GM23338 (cell line): ENCODE data around the gene WNT10A. TPM values are rescaled to one million over a fixed set of nuclear protein-coding genes. Genes with fewer than 3 reads are reported as not detected.
"Not testable (repeated sequence)": the region's sequence is repeated elsewhere in the genome, so short reads cannot be mapped to it uniquely, and the experiment has no call there.

Experiments used
- ATAC-seq: fragments of 200-7000 bp; cut with Tn5 transposase; 3 replicates; pipeline ENCODE4 v1.9.1; 2020
- DNase-seq: peaks from one replicate; pipeline ENCODE4 v3.0.0-alpha.2; 2015; ENCODE audit warnings: low spot score
- H2AFZ ChIP-seq: fragments of 200-600 bp; sonication (generic); 2 replicates; pipeline ENCODE4 v1.8.0; 2016; ENCODE audit warnings: antibody characterized with exemption, mild to moderate bottlenecking, moderate library complexity
- H3F3A ChIP-seq: fragments of 200-600 bp; sonication (generic); replicated peaks from 2 replicates; pipeline ENCODE4 v1.8.0; 2017; ENCODE audit warnings: antibody characterized with exemption, mixed run types, low read depth
- H3K27ac ChIP-seq: fragments of 200-600 bp; sonication (generic); 2 replicates; pipeline ENCODE4 v1.6.1; 2016; ENCODE audit warnings: low read depth
- H3K27me3 ChIP-seq: fragments of 200-600 bp; sonication (generic); 2 replicates; pipeline ENCODE4 v1.8.0; 2016; ENCODE audit warnings: mild to moderate bottlenecking, mixed run types, moderate library complexity; ENCODE audit not compliant: insufficient read depth
- H3K36me3 ChIP-seq: fragments of 200-600 bp; sonication (generic); 2 replicates; pipeline ENCODE4 v1.8.0; 2016; ENCODE audit warnings: mild to moderate bottlenecking; ENCODE audit not compliant: insufficient read depth
- H3K4me1 ChIP-seq: fragments of 200-600 bp; sonication (generic); 2 replicates; pipeline ENCODE4 v1.8.0; 2016; ENCODE audit warnings: mild to moderate bottlenecking, moderate library complexity; ENCODE audit not compliant: insufficient read depth
- H3K4me2 ChIP-seq: fragments of 200-600 bp; sonication (generic); 2 replicates; pipeline ENCODE4 v1.7.1; 2017; ENCODE audit warnings: mixed run types
- H3K4me3 ChIP-seq: fragments of 200-600 bp; sonication (generic); 2 replicates; pipeline ENCODE4 v1.6.1; 2016; ENCODE audit warnings: mixed run types
- H3K79me2 ChIP-seq: fragments of 200-600 bp; sonication (generic); replicated peaks from 2 replicates; pipeline ENCODE4 v1.8.0; 2017; ENCODE audit warnings: mild to moderate bottlenecking; ENCODE audit not compliant: insufficient read depth
- H3K9me2 ChIP-seq: fragments of 200-600 bp; sonication (generic); 2 replicates; pipeline ENCODE4 v1.8.0; 2017; ENCODE audit not compliant: insufficient read depth
- H4K20me1 ChIP-seq: fragments of 200-600 bp; sonication (generic); replicated peaks from 2 replicates; pipeline ENCODE4 v1.8.0; 2017; ENCODE audit warnings: mild to moderate bottlenecking; ENCODE audit not compliant: insufficient read depth
- H3K27ac Mint-ChIP-seq: 2 replicates; pipeline ENCODE4 v1.8.0; 2020; ENCODE audit warnings: inconsistent platforms, mild to moderate bottlenecking, moderate library complexity, mixed read lengths
- H3K27me3 Mint-ChIP-seq: 3 replicates; pipeline ENCODE4 v1.8.0; 2022; ENCODE audit warnings: low read depth, mild to moderate bottlenecking, moderate library complexity, mixed read lengths, inconsistent platforms; ENCODE audit not compliant: insufficient read depth, poor library complexity
- H3K36me3 Mint-ChIP-seq: 3 replicates; pipeline ENCODE4 v1.8.0; 2021; ENCODE audit warnings: low read depth, mild to moderate bottlenecking, inconsistent platforms, moderate library complexity, mixed read lengths
- H3K4me1 Mint-ChIP-seq: 3 replicates; pipeline ENCODE4 v1.8.0; 2020; ENCODE audit warnings: mild to moderate bottlenecking, inconsistent platforms, mixed read lengths
- H3K4me3 Mint-ChIP-seq: 3 replicates; pipeline ENCODE4 v1.8.0; 2021; ENCODE audit warnings: moderate library complexity, mild to moderate bottlenecking, inconsistent platforms, mixed read lengths
- H3K9me3 Mint-ChIP-seq: 3 replicates; pipeline ENCODE4 v1.8.0; 2020; ENCODE audit warnings: moderate library complexity, mild to moderate bottlenecking, inconsistent platforms, mixed read lengths
- NANOG ChIP-seq: IDR thresholded peaks from 2 replicates; pipeline ENCODE4 v1.6.1; 2016; ENCODE audit warnings: antibody characterized with exemption, borderline replicate concordance
- REST ChIP-seq: IDR thresholded peaks from one replicate; pipeline ENCODE4 v1.6.1; 2018; ENCODE audit warnings: antibody characterized with exemption; ENCODE audit not compliant: unreplicated experiment
- polyA plus RNA-seq: library from polyadenylated mRNA; unstranded; fragments of >200 nt; fragmentation: Nextera tagmentation; extraction: Ambion mirVana; gene quantifications from 2 replicates; pipeline ENCODE4 v1.2.1, GENCODE V29; 2016
- small RNA-seq: library from RNA; depleted of rRNA; stranded (forward); fragments of <200 nt; gene quantifications from one replicate; pipeline ENCODE3, GENCODE V24; 2014; ENCODE audit warnings: low replicate concordance
- total RNA-seq: library from RNA; depleted of rRNA; stranded (reverse); fragments of >200 nt; shearing (Covaris generic); gene quantifications from 2 replicates; pipeline ENCODE4 v1.2.3, GENCODE V29; 2014; rRNA removed

WNT10A gene
- total and polyA plus RNA-seq, 2 experiments from 2014 or later = not detected

DNA sequence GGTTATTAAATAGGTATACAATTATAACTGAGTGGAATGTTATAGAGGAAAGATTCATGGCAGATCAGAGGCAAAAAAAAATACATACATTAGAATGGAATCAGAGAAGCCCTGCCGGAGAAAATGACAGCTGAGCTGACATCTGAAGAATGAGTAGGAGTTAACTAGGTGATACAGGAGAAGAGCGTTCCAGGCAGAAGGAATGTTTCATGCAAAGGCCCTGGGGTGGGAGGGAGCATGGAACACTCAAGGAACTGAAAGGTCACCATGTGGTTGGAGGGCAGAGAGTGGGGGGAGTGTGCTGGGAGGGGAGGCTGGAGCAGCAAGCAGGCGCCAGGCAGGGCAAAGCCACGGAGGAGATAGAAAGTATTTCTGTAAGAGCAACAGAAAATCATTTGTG is 47.2 kb downstream of the WNT10A start (continued):
- TF ChIP-seq NANOG (no peak), REST (no peak)

- not testable (repeated sequence) for H3K4me2 ChIP-seq, H3K27ac ChIP-seq, H3F3A ChIP-seq, H3K9me2 ChIP-seq, ATAC-seq, H3K4me1 Mint-ChIP-seq, H3K27me3 ChIP-seq, H4K20me1 ChIP-seq, H3K27ac Mint-ChIP-seq, H3K4me3 ChIP-seq, H3K79me2 ChIP-seq, H3K27me3 Mint-ChIP-seq, DNase-seq, H3K4me1 ChIP-seq, H2AFZ ChIP-seq, H3K4me3 Mint-ChIP-seq, H3K36me3 ChIP-seq
- Mint-ChIP-seq H3K36me3 (peaks cover 19% of the 10 kb centered on the region), H3K9me3 (peaks cover 36% of the 10 kb centered on the region)
Measured at GRCh38 chr2:218930488-218930887, 49.8 kb downstream of the WNT10A start.

- not testable (repeated sequence) for H3K9me2 ChIP-seq, H2AFZ ChIP-seq, H3K4me2 ChIP-seq, H3K4me1 Mint-ChIP-seq, H3K27me3 ChIP-seq, H3K27ac ChIP-seq, H3K4me1 ChIP-seq, H3K4me3 ChIP-seq, H3K4me3 Mint-ChIP-seq, H4K20me1 ChIP-seq, H3F3A ChIP-seq, ATAC-seq, H3K27ac Mint-ChIP-seq, H3K36me3 ChIP-seq, H3K79me2 ChIP-seq, DNase-seq
- Mint-ChIP-seq H3K9me3 (peaks cover 36% of the 10 kb centered on the region), H3K36me3 (peaks cover 19% of the 10 kb centered on the region), H3K27me3 (peaks cover 10% of the 10 kb centered on the region)
Measured at GRCh38 chr2:218931751-218932150, 51.1 kb downstream of the WNT10A start.

Small RNAs within 50 kb of the gene (small RNA-seq; reads per million reads assigned to genes)
- not detected for gene RNU6-642P

Other genes starting within 250 kb of the WNT10A start
- gene ZNF142, start 221.2 kb upstream of the WNT10A start, total RNA-seq = 26.4 and 32.8 TPM in 2 replicates
- 14.6 and 14.9 TPM in 2 replicates for gene ZNF142, start 221.2 kb upstream of the WNT10A start, polyA plus RNA-seq
- 16.9 and 23.5 TPM in 2 replicates for gene BCS1L, start 221.2 kb upstream of the WNT10A start, total RNA-seq
- gene BCS1L, start 221.2 kb upstream of the WNT10A start, polyA plus RNA-seq = 28.9 and 31.6 TPM in 2 replicates
- gene RNF25, start 208.8 kb upstream of the WNT10A start, total RNA-seq = 18.3 and 22.1 TPM in 2 replicates
- gene RNF25, start 208.8 kb upstream of the WNT10A start, polyA plus RNA-seq = 22.2 and 26.8 TPM in 2 replicates
- gene STK36, start 208.8 kb upstream of the WNT10A start, total RNA-seq = 24.2 and 26.3 TPM in 2 replicates
- gene STK36, start 208.8 kb upstream of the WNT10A start, polyA plus RNA-seq = 17.2 and 21.2 TPM in 2 replicates
- gene TTLL4, start 170.0 kb upstream of the WNT10A start, total RNA-seq = 77.8 and 86.9 TPM in 2 replicates
- gene TTLL4, start 170.0 kb upstream of the WNT10A start, polyA plus RNA-seq = 48.7 and 53.5 TPM in 2 replicates
- gene CYP27A1, start 98.7 kb upstream of the WNT10A start, total RNA-seq = 4.2 and 6.9 TPM in 2 replicates
- 2.0 and 2.2 TPM in 2 replicates for gene CYP27A1, start 98.7 kb upstream of the WNT10A start, polyA plus RNA-seq
- not detected in 2 replicates for gene PRKAG3, start 49.0 kb upstream of the WNT10A start, total RNA-seq
- gene PRKAG3, start 49.0 kb upstream of the WNT10A start, polyA plus RNA-seq = not detected in 2 replicates
- gene WNT6, start 21.0 kb upstream of the WNT10A start, total RNA-seq = not detected in 2 replicates
- not detected in 2 replicates for gene WNT6, start 21.0 kb upstream of the WNT10A start, polyA plus RNA-seq
- 0.43 and 0.56 TPM in 2 replicates for gene CDK5R2, start 78.8 kb downstream of the WNT10A start, total RNA-seq
- 0.19 TPM in 1 of 2 replicates, not detected in the other for gene CDK5R2, start 78.8 kb downstream of the WNT10A start, polyA plus RNA-seq
- not detected in 2 replicates for gene FEV, start 104.3 kb downstream of the WNT10A start, total RNA-seq
- not detected in 2 replicates for gene FEV, start 104.3 kb downstream of the WNT10A start, polyA plus RNA-seq
- not detected in 2 replicates for gene CRYBA2, start 112.6 kb downstream of the WNT10A start, total RNA-seq
- not detected in 2 replicates for gene CRYBA2, start 112.6 kb downstream of the WNT10A start, polyA plus RNA-seq
- 0.23 and 0.38 TPM in 2 replicates for gene CFAP65, start 160.7 kb downstream of the WNT10A start, total RNA-seq
- gene CFAP65, start 160.7 kb downstream of the WNT10A start, polyA plus RNA-seq = 0.37 and 0.74 TPM in 2 replicates
- not detected in 2 replicates for gene IHH, start 180.1 kb downstream of the WNT10A start, total RNA-seq
- gene IHH, start 180.1 kb downstream of the WNT10A start, polyA plus RNA-seq = not detected in 2 replicates